NCI-H774 (cell line): ENCODE measurements around the gene VEGFA.

Experiments
- DNase-seq: peaks from one replicate; lab custom pipeline; 2025; lab: John Stamatoyannopoulos, UW

The VEGFA gene

DNA sequence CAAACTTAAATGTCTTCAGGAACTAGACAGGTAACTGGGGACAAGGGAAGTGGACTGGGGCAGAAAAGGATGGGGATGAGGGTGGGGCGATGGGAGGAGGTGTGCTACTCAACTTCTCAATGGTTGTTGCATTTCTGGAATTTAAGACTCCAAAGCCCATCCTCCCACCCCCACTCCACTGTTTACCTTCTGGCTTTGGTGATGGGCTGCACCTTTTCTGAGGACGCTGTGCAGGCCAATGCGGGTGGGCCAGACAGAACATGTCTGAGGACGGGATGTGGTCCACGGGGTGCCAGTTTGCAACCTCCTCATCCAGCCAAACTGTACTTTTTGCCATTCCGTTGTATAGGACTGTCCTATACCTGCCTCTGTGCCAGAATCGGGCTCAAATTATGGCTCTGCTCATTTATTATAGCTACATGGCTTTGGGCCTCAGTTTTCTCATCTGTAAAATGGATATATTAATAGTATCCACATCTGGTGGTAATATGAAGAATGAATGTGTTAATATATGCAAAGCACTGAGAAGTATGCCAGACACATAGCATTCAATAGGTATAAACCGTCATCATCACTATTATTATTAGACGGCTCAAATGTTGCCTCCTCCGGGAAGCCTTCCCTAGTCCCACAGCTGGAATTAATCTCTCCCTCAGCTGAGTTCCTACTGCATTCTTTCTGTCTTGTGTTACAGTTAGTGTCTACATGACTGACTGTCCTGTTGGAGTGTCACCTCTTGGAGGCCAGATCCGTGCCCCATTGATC is 31.0 kb upstream of the VEGFA start:
- DNase-seq = no peak

DNA sequence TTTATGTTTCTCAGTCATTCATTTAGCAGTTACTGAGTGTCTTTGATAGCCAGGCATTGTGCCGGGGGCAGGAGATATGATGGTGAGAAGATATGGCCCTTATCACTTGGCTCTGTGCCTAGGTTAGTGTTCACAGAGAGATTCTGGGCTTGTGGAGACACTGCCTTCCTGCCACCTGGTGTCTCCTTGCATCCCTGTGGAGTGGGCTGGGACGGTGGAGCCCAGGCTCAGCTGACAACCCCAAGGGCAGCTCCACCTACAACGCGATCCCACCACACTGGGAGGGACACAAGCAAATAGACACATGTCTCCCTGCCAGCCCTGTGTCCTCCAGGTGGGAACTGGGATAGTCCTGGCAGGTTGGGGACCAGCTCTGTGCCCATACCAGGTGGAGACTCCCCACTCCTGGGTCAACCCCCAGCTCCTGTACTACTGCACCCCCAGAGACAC is 30.3 kb upstream of the VEGFA start:
- no peak for DNase-seq

DNA sequence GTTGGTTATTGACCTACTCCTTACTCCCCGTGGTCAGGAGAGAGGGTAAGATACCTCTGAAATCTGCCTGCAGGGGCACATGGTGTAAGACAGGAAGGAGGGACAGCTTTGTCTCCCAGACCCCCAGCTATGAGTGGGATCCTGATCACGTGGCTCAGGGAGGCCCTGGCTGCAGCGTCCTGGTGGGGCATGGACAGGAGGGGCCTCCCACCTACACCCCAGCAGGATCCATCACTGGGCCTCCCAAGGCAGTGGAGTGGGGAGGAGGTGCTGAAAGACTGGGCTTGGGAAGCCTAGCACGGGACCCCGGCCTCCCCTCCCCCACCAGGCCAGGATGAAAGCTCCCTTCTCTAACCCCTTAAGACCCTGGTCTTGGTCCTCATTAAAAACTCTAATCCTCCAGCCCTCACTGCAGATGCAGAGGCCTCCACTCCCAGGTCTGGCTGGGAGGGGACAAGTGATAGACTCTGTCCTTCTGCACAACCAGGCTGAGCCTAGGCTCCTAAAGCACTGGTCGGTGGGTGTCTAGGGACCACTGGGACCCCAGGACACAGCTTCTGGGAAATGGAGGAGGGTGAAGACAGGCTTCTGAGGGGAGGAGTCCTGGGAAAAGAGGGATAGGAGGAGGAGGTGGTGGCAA is 29.6 kb upstream of the VEGFA start:
- no peak for DNase-seq

DNA sequence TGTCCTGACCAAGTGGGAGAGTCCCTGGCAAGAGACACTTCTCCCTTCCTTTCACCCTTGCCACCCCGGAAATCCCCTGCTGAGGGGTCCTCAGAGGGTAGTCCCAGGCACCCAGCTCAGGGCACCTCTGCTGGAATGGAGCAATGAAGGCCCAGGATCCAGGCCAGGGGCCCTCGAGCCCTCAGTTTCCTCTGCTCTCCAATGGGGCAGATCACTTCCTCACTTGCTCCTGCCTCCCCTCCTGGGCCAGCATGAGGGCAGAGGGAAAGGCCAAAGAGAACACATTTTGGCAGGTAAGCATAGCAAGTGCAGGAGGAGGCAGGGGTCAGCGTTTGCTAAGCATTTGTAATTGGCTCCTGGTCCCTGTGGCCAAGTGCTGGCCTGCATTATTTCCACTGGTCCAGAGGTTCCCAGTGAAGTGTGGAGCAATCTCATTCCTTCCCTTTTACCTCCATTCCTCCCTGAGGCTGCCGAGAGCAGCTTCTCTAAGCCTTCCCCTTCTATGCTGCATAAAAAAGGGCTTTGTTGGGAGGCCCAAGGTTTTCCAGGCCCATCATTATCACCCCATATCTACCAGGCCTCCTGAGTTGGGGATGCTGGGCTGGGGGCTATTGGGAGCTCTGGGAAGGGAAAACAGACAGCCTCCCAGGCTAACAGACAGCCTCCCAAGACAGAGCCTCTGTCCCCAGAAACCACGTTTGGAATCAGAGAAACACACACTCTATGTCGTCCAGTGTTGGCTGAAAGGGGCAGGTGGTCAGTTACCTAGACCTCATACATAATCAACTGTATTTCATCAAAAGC is 28.8 kb upstream of the VEGFA start:
- DNase-seq = no peak

DNA sequence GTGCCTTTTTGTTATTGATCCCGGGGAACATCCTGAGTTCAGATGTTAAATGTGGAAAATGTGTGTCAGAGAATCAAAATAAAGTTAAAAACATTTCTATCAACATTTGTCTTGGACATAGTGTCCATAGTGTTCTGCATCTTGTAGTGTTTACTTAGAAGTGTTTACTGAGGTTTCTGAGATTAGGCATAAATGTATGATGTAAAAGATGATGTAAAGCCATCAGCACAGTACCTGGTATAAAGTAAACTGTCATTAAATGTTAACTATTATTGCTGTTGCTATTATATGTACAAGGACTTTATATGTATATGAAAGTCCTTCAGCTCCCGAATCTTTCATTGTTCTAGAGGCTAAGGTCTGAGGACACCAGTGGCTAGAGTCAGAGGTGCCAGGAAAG is 28.2 kb upstream of the VEGFA start:
- DNase-seq = peak; percentile 8

DNA sequence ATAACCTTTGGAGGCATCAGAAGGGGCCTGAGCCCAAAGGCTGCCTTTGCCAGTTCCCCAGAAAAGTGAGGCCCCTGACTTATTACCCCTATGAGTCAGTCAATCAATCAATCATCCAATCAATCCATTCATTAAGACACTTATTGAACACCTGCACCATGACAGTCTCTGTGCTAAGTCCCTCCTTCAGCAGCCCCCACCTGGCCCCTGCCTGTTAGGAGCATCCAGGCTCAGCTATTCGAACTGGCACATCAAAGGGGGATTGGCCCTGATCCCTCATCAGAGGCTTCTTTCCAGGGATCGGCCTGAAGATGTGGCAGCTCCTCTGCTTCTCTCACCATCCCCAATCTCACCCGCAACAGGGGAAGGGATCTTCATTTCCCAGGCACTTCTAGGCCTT is 27.7 kb upstream of the VEGFA start:
- DNase-seq = no peak

DNA sequence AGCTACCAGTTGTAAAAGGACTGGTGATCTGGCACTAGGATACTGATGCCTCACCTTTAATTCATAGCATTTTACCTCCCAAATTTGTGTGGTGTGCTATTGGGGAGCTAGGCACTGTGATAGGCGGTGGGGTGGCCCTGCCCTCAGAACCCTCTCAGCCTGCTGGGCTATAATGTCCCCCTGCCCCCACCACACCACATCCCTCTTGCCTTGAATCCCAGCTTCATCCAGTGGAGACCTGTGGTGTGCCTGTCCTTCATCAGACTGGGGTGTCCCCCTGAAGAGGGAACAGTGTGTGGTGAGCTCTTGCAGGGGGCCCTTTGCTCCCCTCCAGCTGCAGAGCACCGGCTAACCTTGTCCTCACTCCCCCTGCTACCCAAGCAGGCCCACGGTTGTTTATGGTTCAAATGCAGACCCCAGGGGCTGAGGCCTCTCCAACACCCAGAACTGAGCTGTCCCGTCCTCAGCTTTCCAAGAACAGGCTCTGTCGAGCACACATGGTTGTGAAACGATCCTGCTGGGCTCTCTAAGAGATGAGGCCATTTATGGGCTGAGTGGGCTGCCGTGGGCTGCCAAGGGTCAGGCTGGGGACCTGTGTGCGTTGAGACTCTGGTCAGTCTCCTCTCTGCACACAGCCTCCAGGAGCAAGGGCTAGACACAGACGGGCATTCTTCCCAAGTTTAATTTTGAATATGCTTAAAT is 26.9 kb upstream of the VEGFA start:
- no peak for DNase-seq

DNA sequence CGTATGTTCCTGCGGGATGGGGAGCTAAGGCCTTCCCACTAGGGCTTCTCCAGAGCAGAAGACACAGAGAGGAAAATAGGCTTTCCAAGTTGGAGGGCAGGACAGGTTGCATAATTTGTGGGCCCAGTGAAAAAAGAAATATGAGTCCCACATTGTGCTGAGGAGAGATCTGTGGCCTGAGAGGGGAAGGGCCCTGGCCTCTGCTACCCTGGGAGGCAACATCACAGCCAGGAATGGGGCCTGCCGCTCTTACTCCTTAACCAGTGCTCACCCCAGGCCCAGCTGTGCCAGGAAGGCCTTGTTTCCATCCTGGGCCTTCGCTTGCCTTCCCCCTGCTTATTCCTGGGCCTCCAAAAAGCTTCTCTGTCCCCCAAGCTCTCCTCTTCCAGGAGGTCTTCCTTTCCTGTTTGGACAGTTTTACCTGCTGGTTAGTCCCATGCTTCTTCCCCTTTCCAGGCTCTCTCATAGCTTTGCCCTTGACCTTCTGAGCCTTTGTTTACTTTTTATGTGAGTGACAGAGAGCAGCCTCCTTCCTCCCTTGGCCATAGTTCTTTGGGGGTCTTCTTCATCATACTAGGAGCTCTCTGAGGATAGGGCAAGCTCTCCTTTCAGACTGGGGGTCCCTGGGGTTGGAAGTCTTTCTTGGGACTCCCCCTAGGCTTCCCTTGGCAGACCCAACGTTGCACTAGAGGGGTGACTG is 26.2 kb upstream of the VEGFA start:
- no peak for DNase-seq

DNA sequence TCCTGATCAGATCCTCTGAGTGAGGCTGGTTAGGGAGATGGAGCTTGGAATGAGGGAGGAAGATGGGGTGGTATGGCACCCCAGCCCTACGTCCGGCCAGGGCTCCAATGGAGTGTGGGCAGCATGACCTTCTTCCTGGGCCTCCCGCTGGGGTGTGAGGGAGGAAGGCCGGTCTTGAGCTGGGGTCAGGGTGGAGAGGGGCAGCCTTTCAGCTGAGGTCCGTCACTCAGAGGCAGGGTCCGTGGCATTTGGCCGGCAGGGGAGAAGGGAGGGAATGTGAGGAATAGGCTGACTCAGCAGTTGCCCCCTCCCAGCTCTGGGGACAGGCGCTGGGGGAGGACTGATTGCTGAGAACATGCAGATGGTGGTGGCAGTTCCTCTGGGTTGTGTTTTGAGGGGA is 25.5 kb upstream of the VEGFA start:
- no peak for DNase-seq

DNA sequence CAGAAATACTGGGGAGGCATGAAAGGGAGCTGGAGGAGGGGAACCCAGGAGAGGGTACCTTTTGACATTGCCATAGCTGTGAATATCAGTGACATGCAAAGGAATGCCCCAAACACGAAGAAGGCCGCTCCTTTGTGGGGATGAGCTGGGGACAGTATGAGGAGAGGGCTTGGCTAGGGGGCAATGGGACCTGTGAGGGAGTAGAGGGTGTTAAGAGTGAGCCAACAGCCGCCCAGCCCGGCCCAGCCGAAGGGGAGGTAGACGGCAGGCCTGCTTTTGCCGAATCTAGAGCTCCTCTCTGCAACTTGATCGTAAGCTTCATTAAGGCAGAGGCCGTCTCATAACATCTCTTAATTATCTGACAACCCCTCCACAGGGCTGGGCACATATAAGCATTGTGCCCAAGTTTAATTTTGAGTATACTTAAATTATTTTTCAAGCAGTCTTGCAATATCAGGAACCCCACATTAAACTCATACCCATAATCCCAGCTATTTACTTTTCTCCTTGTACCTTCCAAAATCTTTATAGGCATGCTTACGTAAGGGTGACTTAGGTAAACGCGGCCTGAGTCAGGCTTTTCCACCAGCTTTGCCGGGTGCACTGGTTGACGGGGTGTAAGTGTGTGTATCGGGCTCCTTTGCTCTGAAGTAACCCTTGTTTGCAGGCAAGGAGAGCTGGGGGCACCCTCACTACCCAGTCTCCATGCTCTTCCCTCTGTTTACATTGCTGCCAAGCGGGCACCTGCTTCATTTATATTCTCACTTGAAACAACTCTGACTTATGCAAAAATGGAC is 24.9 kb upstream of the VEGFA start:
- no peak for DNase-seq

DNA sequence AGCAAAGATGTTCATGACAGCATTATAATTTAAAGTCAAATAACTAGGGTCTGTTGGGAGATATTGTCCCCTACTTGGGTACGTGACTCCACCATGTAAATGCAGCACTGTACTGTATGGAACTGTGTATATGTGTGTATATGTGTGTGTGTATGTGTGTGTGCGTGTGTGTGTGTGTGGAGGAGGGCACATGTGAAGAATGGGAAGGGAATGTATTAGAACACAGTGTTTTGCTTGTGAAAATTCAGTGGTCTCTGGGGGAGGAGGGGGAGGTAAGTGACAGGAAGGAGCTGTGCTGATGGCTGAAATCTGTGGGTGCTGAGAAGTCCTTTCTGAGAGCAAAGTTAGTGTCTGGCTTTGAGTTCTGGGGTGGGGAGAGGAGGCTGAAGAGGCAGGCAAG is 23.9 kb upstream of the VEGFA start:
- DNase-seq = no peak

DNA sequence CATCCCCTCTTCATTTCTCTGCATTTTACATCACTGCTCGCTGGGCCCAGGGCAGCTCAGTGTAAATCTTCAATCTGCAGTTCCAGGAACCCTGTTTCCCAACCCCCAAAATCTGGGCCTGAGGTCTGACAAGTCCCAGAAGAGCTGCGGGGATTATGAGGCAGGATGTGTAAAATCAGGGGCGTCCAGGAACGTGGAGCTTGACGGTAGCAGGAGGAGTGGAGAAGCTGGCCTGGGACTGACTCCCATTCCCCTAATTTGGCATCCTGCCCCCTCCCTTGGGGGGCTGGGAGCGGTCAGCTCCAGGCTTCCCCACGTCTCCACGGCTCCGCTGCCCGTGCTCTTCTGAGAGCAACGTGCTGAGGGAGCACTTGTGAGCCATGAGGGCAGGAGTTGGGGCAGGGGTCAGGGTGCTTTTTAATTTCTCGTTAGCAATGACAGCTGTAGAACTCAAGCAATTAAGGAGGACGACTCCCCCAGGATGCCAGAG is 23.4 kb upstream of the VEGFA start:
- DNase-seq = no peak

DNA sequence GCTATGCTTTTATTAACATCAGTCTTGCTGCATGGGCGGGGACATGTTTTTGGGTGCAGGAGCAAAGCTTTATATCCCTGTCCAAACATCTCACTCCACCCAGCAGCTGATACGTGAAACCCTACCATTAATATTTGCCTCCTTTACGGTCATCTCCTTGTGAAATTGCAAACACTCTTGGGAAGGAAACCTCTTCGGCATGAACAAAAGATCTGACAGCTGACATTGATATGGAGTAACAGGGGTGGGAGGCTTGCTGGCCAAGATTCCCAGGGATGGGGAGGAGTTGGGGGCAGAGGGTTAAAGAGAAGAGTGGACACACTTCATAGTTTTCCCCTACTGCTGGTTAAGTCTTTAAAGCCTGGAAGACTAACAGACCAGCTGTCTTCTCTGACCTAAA is 22.2 kb upstream of the VEGFA start:
- no peak for DNase-seq

DNA sequence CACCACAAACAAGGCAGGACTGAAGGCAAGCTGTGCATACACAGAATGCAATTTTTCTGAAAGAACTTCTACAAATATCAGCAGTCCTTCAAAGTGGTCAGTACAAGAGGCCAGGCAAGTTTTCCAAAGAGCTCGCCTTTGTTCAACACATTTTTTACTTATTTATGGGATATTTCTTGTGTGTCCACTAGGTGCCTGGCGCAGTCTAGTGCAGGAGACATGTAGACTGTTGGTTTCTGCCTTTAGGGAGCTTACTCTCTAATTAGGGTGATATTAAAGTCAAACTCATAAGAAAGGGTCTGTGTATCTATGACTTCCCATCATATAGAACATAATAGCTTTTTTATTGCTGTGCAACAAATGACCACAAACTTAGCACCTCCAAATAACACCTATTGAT is 21.2 kb upstream of the VEGFA start:
- DNase-seq = no peak

DNA sequence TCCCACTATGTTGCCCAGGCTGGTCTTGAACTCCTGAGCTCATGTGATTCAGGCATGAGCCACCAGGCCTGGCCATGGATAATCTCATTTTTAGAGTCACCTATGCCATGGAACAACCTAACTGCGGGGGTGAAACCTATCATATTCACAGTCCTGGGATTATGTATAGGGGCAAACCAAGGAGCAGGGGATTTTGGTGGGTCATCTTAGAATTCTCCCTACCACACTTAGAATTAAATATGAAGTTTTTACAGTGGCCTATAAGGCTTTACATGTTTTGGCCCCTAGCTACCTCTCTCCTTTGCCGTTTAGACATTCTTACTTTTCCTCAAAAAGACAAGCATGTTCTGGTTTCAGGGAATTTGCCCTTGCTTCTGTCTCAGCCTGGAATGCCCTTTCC is 20.6 kb upstream of the VEGFA start:
- no peak for DNase-seq

DNA sequence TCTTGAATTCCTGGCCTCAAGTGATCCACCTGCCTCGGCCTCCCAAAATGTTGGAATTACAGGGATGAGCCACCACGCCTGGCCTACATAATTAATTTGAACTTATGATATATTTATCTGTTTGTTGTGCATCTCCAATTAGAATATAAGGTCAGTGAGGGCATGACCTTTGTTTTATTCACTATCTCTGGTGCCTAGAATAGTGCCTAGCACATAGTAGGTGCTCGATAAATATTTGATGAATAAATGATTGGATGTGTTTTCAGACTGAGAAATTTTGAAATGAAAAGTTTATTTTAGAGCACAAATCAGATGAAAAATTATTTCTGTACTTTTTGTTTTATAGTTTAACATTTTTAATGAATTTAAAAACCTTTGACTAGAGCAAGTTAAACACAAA is 19.4 kb upstream of the VEGFA start:
- no peak for DNase-seq

DNA sequence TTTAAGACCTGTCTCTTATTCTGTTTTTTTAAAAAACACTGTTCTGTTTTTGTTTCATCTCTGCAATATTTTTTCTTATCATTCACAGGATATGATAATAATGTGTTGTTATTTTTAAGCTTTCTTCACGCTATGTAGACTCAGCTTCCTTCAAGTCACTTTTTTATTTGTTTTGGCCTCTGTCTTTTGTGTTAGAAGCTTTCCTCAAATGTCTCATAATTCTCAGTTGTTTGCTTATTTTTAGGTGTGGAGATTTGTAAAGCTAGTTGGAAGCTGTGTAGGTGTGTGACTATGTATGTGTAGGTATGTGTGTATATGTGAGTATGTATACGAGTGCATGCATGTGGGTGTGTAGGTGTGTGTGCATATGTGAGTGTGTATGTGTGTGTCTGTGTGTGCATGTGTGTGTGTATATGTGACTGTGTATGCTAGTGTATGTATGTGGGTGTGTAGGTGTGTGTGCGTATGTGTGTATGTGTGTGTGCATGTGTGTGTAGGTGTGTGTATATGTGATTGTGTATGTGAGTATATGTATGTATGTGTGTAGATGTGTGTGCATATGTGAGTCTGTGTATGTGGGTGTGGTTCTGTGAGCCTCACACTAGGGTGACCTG is 16.3 kb upstream of the VEGFA start:
- DNase-seq = no peak

DNA sequence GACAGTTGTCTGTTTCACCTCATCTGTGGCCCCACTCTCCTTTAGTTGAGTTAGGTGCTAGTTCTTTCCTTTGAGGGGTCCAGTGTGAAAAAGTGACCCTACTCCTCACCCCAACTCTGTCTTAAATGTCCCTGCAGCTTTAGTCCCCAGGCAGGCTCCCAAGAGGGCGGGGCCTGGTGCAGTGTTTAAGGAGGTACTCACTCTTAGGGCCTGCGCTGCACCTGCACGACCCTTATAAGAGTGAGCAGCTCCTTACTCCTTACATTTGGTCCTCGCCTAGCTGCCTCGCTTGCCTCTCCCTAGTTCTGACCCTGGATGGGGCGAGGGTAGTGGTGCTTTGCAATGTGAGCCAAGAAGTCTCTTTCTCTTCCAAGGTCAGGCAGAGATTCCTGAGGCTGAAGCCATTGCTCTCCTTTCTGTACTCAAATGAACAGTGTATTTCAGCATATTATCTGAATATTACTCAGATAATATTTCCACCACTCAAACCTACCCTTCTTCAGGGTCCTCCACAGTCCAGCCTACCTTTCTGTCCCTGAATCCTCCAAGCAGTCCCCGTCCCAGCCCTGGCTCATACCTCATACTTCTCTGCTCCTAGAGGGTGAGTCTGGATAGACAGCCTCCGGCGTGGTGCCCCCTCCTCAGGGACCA is 11.9 kb upstream of the VEGFA start:
- DNase-seq = no peak

DNA sequence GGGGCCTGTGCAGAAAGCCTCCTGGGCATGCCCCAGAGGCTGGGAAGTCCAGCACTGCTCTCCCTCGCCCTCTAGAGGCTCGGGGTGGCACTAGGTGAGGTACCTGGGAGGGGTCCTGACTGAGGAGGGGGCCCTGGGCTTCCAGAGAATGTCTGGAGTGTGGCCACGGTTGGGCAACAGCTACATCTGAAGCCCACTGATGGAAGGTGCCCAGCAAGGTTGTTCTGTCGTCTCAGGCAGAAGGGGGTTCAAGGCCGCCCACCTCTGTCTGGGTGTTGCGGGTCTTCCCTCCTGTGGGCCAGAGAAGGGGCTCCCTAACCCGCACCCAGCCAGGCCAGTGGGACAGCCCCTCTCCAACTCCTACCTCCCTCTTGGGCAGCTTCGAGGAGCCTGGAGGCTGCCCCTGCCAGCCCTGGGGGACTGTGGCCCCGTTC is 11.4 kb upstream of the VEGFA start:
- no peak for DNase-seq
